Measurements from ENCODE around the gene MREG.
"Not testable (repeated sequence)": the region's sequence is repeated elsewhere in the genome, so short reads cannot be mapped to it uniquely, and the experiment has no call there.

The MREG gene

GRCh38 chr2:215961981-215962380 is 51.4 kb downstream of the MREG start:
- DNase-seq (ENCODE audit: low read depth, low spot score): no peak

GRCh38 chr2:215958257-215958656 is 55.1 kb downstream of the MREG start:
- DNase-seq (ENCODE audit: low read depth, low spot score): no peak

- not testable (repeated sequence) for DNase-seq (ENCODE audit: low read depth, low spot score)
Measured at GRCh38 chr2:215957354-215958122, 55.8 kb downstream of the MREG start.

- no peak for DNase-seq (ENCODE audit: low read depth, low spot score)
Measured at GRCh38 chr2:215952860-215953637, 60.3 kb downstream of the MREG start.

GRCh38 chr2:215951558-215951957 is 61.8 kb downstream of the MREG start:
- no peak for DNase-seq (ENCODE audit: low read depth, low spot score)

GRCh38 chr2:215949991-215950404 is 63.4 kb downstream of the MREG start:
- no peak for DNase-seq (ENCODE audit: low read depth, low spot score)

- no peak for DNase-seq (ENCODE audit: low read depth, low spot score)
Measured at GRCh38 chr2:215948051-215948450, 65.3 kb downstream of the MREG start.

- no peak for DNase-seq (ENCODE audit: low read depth, low spot score)
Measured at GRCh38 chr2:215946586-215946985, 66.8 kb downstream of the MREG start.

GRCh38 chr2:215942194-215942593 is 71.2 kb downstream of the MREG start:
- DNase-seq (ENCODE audit: low read depth, low spot score): no peak

- no peak for DNase-seq (ENCODE audit: low read depth, low spot score)
Measured at GRCh38 chr2:215941726-215942125, 71.6 kb downstream of the MREG start.

GRCh38 chr2:215940645-215941184 is 72.6 kb downstream of the MREG start:
- no peak for DNase-seq (ENCODE audit: low read depth, low spot score)

GRCh38 chr2:215937190-215937589 is 76.2 kb downstream of the MREG start:
- DNase-seq (ENCODE audit: low read depth, low spot score): no peak

- DNase-seq (ENCODE audit: low read depth, low spot score): no peak
Measured at GRCh38 chr2:215933151-215933550, 80.2 kb downstream of the MREG start.

- DNase-seq (ENCODE audit: low read depth, low spot score): no peak
Measured at GRCh38 chr2:215931256-215931903, 82.0 kb downstream of the MREG start.

GRCh38 chr2:215930505-215931253 is 82.7 kb downstream of the MREG start:
- no peak for DNase-seq (ENCODE audit: low read depth, low spot score)

- DNase-seq (ENCODE audit: low read depth, low spot score): no peak
Measured at GRCh38 chr2:215929602-215930335, 83.6 kb downstream of the MREG start.

- DNase-seq (ENCODE audit: low read depth, low spot score): no peak
Measured at GRCh38 chr2:215928086-215928485, 85.3 kb downstream of the MREG start.

- DNase-seq (ENCODE audit: low read depth, low spot score): not testable (repeated sequence)
Measured at GRCh38 chr2:215926992-215927391, 86.4 kb downstream of the MREG start.

GRCh38 chr2:215921895-215922294 is 91.5 kb downstream of the MREG start:
- no peak for DNase-seq (ENCODE audit: low read depth, low spot score)

GRCh38 chr2:215920244-215921100 is 92.9 kb downstream of the MREG start:
- DNase-seq (ENCODE audit: low read depth, low spot score): no peak

All from iPS DF 19.7 (cell line).